Measurements from ENCODE around the gene GALNT1.

GALNT1 gene

DNA sequence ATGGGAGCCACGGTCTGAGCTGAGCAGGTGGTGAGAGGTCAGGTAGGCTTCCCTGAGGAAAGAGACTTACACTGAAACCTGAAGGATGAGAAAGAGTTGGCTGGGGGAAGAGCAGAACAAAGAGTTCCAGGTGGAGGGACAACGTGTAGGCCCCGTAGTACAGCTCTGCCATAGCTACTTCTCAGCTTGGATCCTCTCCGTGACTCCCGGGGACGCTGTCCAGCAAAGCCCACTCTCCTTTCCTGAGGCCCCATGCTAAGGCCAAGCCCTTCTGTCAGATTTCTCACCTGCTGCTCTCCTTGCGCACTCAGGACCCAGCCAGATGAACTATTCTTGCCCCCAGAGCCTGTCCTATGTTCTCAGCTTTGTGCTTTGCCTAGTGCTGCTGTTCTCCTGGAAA is 173.8 kb downstream of the GALNT1 start:
- no peak for DNase-seq (ENCODE audit: low read depth in 2 of 2)

DNA sequence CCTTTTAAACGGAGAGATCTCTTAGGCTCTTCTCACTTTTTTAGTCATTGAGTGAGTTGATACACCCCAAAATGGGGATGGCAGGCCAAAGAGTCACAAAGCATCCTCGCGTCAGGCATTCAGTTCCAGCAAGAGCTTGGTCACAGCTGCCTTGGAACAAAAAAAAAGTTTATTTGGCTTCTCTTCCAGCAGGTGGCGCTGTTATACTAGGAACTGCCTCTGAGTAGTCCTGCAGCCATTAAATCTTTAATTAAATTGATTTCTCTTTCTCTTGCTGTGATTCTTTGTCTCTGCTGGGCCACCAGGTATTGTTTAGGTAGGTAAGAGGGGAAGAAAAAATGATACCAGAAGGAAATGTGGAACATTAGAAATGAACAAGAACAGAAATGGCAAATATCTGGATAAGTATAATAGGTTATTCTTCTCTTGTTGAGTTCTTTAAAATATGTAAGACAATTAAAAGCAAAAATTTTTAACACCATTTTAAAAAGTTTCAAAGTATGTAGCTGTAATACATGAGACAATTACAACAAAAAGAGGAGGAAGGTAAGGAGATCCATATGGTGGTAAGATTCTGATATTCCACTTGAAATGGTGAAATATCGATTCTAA is 175.1 kb downstream of the GALNT1 start:
- peak; percentile 15 to 37 for DNase-seq (ENCODE audit: low read depth in 2 of 2)
